Measurements from ENCODE around the gene IGFN1. TPM values are rescaled to one million over a fixed set of nuclear protein-coding genes. Genes with fewer than 3 reads are reported as not detected.

The IGFN1 gene
- total RNA-seq, 6 experiments from 2014 or later: 0.02 to 0.18 (median 0.12) TPM; not detected in 3

GRCh38 chr1:201261771-201262547, 71.3 kb downstream of the IGFN1 start:
- ATAC-seq: no peak
- no peaks in the 10 kb centered on the region for H3K36me3 ChIP-seq
- no peaks in the 10 kb centered on the region for H3K27me3 ChIP-seq
- H3K4me3 ChIP-seq: no peak overlapping the region
- no peak for DNase-seq
- H3K9me3 ChIP-seq: no peaks in the 10 kb centered on the region
- peaks cover 0 to 3% (median 0%) of the 10 kb centered on the region in 4 donors for H3K4me1 ChIP-seq
- intact Hi-C loops (cut with DNase I): no loop called here
- 80% methylated on average over 1 of the region's 8 CpGs for WGBS (ENCODE audit: insufficient coverage, low coverage, low lambda C conversion rate, missing lambda C conversion rate)
- H3K27ac ChIP-seq: no peak overlapping the region
- no peak for TF ChIP-seq CTCF (IDR thresholded peaks at IDR 0.05)

- TF ChIP-seq POLR2A (IDR thresholded peaks at IDR 0.05) (no peak), CTCF (IDR thresholded peaks at IDR 0.05) (no peak)
- H3K36me3 ChIP-seq: no peaks in the 10 kb centered on the region
- H3K27ac ChIP-seq: no peak overlapping the region
- ATAC-seq (no peak), DNase-seq (no peak)
- H3K4me1 ChIP-seq: peaks cover 0 to 3% (median 0%) of the 10 kb centered on the region in 4 donors
- intact Hi-C loops (cut with DNase I): no loop called here
- H3K27me3 ChIP-seq: no peaks in the 10 kb centered on the region
- H3K4me3 ChIP-seq: no peak overlapping the region
- no peaks in the 10 kb centered on the region for H3K9me3 ChIP-seq
- 83% methylated on average over 6 of the region's 7 CpGs for WGBS (ENCODE audit: insufficient coverage, low coverage, low lambda C conversion rate, missing lambda C conversion rate)
Measured at GRCh38 chr1:201262963-201263608, 72.5 kb downstream of the IGFN1 start.

DNA sequence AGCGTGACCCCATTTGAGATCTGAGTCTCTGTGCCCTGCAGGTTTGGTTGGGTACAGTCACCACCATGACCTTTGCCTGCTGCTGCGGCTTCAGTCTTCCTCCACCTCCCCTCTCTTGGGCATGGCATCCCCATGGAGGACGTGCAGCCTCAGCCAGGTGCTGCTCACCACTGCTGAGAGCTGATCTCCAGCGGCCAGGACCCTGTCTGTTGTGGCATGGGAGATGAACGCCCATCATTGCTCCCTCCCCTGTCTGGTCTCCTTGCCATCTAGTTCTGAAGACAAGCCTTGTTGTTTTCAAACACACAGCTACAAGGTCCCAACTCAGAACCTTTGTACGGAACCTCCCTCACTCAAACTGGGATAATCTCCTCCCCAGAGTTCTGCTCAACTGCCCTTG, 73.4 kb downstream of the IGFN1 start:
- Histone ChIP-seq H3K36me3 (no peaks in the 10 kb centered on the region), H3K4me1 (peaks cover 0 to 3% (median 0%) of the 10 kb centered on the region in 4 donors), H3K9me3 (no peaks in the 10 kb centered on the region), H3K27ac (no peak overlapping the region), H3K27me3 (no peaks in the 10 kb centered on the region), H3K4me3 (no peak overlapping the region)
- 86% methylated on average over 4 of the region's 6 CpGs for WGBS (ENCODE audit: insufficient coverage, low coverage, low lambda C conversion rate, missing lambda C conversion rate)
- ATAC-seq (no peak), DNase-seq (no peak)
- TF ChIP-seq CTCF (IDR thresholded peaks at IDR 0.05) (no peak), POLR2A (IDR thresholded peaks at IDR 0.05) (no peak)
- intact Hi-C loops (cut with DNase I): no loop called here

DNA sequence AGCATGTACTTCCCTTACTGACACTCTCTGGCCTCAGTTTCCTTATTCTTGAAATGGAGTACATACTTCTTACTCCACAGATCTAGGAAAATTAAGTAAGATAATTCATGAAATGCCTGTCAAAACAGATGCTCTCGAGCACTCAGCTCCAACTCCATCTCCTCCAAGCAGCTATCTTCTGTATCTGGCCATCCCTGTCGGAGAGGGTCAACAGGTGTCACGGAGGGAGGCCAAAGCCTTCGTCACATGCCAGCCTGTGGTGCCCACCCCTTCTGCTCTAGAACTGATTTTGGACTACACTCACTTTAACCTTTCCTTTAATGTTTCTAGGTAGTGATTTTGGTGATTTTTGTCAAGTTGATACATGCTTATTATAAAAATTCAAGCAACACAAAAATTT, 73.9 kb downstream of the IGFN1 start:
- DNase-seq (no peak), ATAC-seq (no peak)
- no peak overlapping the region for H3K27ac ChIP-seq
- 74% methylated on average over 4 of the region's 4 CpGs for WGBS (ENCODE audit: insufficient coverage, low coverage, low lambda C conversion rate, missing lambda C conversion rate)
- H3K36me3 ChIP-seq: no peaks in the 10 kb centered on the region
- H3K9me3 ChIP-seq: no peaks in the 10 kb centered on the region
- H3K27me3 ChIP-seq: no peaks in the 10 kb centered on the region
- no peak overlapping the region for H3K4me3 ChIP-seq
- intact Hi-C loops (cut with DNase I): no loop called here
- no peak for TF ChIP-seq POLR2A (IDR thresholded peaks at IDR 0.05)
- no peak for TF ChIP-seq CTCF (IDR thresholded peaks at IDR 0.05)
- peaks cover 0 to 2% (median 0%) of the 10 kb centered on the region in 4 donors for H3K4me1 ChIP-seq
